AG20443 (cell line): ENCODE data around the gene ACKR2.
A peak's percentile ranks its signal among the peaks of the same experiment; 100 is the strongest.
"Not testable (repeated sequence)": the region's sequence is repeated elsewhere in the genome, so short reads cannot be mapped to it uniquely, and the experiment has no call there.

Experiments used
- DNase-seq: peaks from one replicate; pipeline ENCODE4 v3.0.0; 2012; ENCODE audit warnings: low spot score, mixed read lengths

The ACKR2 gene

GRCh38 chr3:42801784-42802183, 7.5 kb upstream of the ACKR2 start:
- no peak for DNase-seq

- DNase-seq: no peak
Observed at GRCh38 chr3:42802876-42803413, 6.3 kb upstream of the ACKR2 start.

- DNase-seq: peak; percentile 52
Observed at GRCh38 chr3:42803414-42804105, 5.7 kb upstream of the ACKR2 start.

GRCh38 chr3:42804106-42804830, 5.0 kb upstream of the ACKR2 start, which contains the start of gene HIGD1A:
Gene HIGD1A, minus strand, starts transcription at chr3:42804490. Its CDS starts 10,237 bp downstream, at chr3:42794253.
- peak; percentile 99 for DNase-seq

GRCh38 chr3:42804831-42805132, 4.5 kb upstream of the ACKR2 start:
- DNase-seq: no peak

GRCh38 chr3:42805141-42805821, 4.0 kb upstream of the ACKR2 start:
- peak; percentile 18 for DNase-seq

- no peak for DNase-seq
Observed at GRCh38 chr3:42807929-42808328, 1.3 kb upstream of the ACKR2 start.

- DNase-seq: not testable (repeated sequence)
Observed at GRCh38 chr3:42810706-42811105, 1.5 kb downstream of the ACKR2 start.

- not testable (repeated sequence) for DNase-seq
Observed at GRCh38 chr3:42811118-42811883, 2.1 kb downstream of the ACKR2 start.

- DNase-seq: no peak
Observed at GRCh38 chr3:42814246-42814645, 5.0 kb downstream of the ACKR2 start.

GRCh38 chr3:42814914-42815507, 5.8 kb downstream of the ACKR2 start:
- no peak for DNase-seq

- no peak for DNase-seq
Observed at GRCh38 chr3:42815826-42816225, 6.6 kb downstream of the ACKR2 start.

GRCh38 chr3:42819351-42819965, 10.2 kb downstream of the ACKR2 start:
- DNase-seq: no peak

- no peak for DNase-seq
Observed at GRCh38 chr3:42820746-42821051, 11.5 kb downstream of the ACKR2 start.

- no peak for DNase-seq
Observed at GRCh38 chr3:42822828-42823227, 13.6 kb downstream of the ACKR2 start.

- DNase-seq: no peak
Observed at GRCh38 chr3:42823351-42823750, 14.1 kb downstream of the ACKR2 start.

GRCh38 chr3:42826141-42826540, 16.9 kb downstream of the ACKR2 start:
- DNase-seq: no peak

GRCh38 chr3:42827023-42827422, 17.8 kb downstream of the ACKR2 start:
- DNase-seq: no peak

- no peak for DNase-seq
Observed at GRCh38 chr3:42827654-42828053, 18.4 kb downstream of the ACKR2 start.

- DNase-seq: no peak
Observed at GRCh38 chr3:42829083-42829627, 19.9 kb downstream of the ACKR2 start.
